Lung (tissue), 12 donors: ENCODE data around the gene HSPG2. TPM values are rescaled to one million over a fixed set of nuclear protein-coding genes. Genes with fewer than 3 reads are reported as not detected.

Experiments
- ATAC-seq: fragments of 200-7000 bp; cut with Tn5 transposase; one replicate; pipeline ENCODE4 v1.9.1; 2020; ENCODE audit warnings: moderate number of reproducible peaks; ENCODE audit not compliant: insufficient read depth, low FRiP score
- DNase-seq, 3 donors: peaks; one replicate each; pipeline ENCODE4 v3.0.0-alpha.2; 2013 to 2017
- H3K27ac ChIP-seq, 2 donors: one replicate each; pipeline ENCODE4 v1.5.1; 2013; ENCODE audit warnings: mild to moderate bottlenecking in 2 of 2, moderate library complexity in 2 of 2, control low read depth in 1 of 2, inconsistent platforms in 1 of 2, low read depth in 1 of 2, low read length in 1 of 2
- H3K27me3 ChIP-seq, 3 donors: one replicate each; pipeline ENCODE4 v1.5.1; 2013; ENCODE audit warnings: low read length in 2 of 3; ENCODE audit not compliant: control insufficient read depth in 3 of 3, insufficient read depth in 3 of 3
- H3K36me3 ChIP-seq, 4 donors: one replicate each; pipeline ENCODE4 v1.5.1; 2013; ENCODE audit warnings: low read length in 4 of 4, mild to moderate bottlenecking in 1 of 4, moderate library complexity in 1 of 4; ENCODE audit not compliant: control insufficient read depth in 4 of 4, insufficient read depth in 4 of 4
- H3K4me1 ChIP-seq, 5 donors: one replicate each; pipeline ENCODE4 v1.5.1; 2013; ENCODE audit warnings: low read length in 5 of 5, mild to moderate bottlenecking in 2 of 5, moderate library complexity in 1 of 5; ENCODE audit not compliant: control insufficient read depth in 5 of 5, insufficient read depth in 5 of 5
- H3K4me3 ChIP-seq: one replicate; pipeline ENCODE4 v1.5.1; 2013; ENCODE audit warnings: mild to moderate bottlenecking, control low read depth, moderate library complexity
- H3K9ac ChIP-seq, 2 donors: one replicate each; pipeline ENCODE4 v1.5.1; 2013; ENCODE audit warnings: low read length in 2 of 2, control low read depth in 1 of 2; ENCODE audit not compliant: insufficient read depth in 1 of 2
- H3K9me3 ChIP-seq, 4 donors: one replicate each; pipeline ENCODE4 v1.5.1; 2013; ENCODE audit warnings: low read length in 3 of 4, mild to moderate bottlenecking in 1 of 4, moderate library complexity in 1 of 4; ENCODE audit not compliant: control insufficient read depth in 4 of 4, insufficient read depth in 3 of 4
- CTCF ChIP-seq: IDR thresholded peaks from 2 replicates; pipeline ENCODE4 v1.5.1; 2012; ENCODE audit warnings: mild to moderate bottlenecking; ENCODE audit errors: control extremely low read depth, extremely low read depth
- WGBS, 2 donors: extraction: QIAGEN DNeasy Blood & Tissue Kit; methylation state at CpG; one replicate each; pipeline ENCODE4 v1.1.7; 2013; 5-methylcytosine and 5-hydroxymethylcytosine counted together
- polyA plus RNA-seq, 2 donors: library from polyadenylated mRNA; stranded (reverse); fragments of 200-250 nt; gene quantifications; one replicate each; pipeline ENCODE4 v1.2.1, GENCODE V29; 2013
- total RNA-seq, 2 donors: library from RNA; depleted of rRNA in 1 of 2; stranded (reverse); fragments of >200 nt in 1 of 2; gene quantifications; one replicate each; pipeline ENCODE4 v1.2.1, GENCODE V29; 2014 to 2021
- donor health status: control.
- donor health status: control.
- donor health status: Bipolar disorder and iron deficiency.
- donor health status: healthy.
- donor health status: DM: yes; HTN: yes; CAD: no.

Gene HSPG2
- total and polyA plus RNA-seq, 4 donors: 58.0 to 335 (median 140) TPM

GRCh38 chr1:21773585-21773984, 163.5 kb downstream of the HSPG2 start:
- Histone ChIP-seq H3K27me3 (no peaks in the 10 kb centered on the region), H3K27ac (peak overlapping the region in 1 of 2 donors; percentile 59), H3K9ac (no peak overlapping the region), H3K4me1 (peaks cover 0 to 5% (median 4%) of the 10 kb centered on the region in 5 donors), H3K36me3 (no peaks in the 10 kb centered on the region), H3K4me3 (no peak overlapping the region), H3K9me3 (no peaks in the 10 kb centered on the region)
- ATAC-seq (no peak), DNase-seq (no peak)
- no peak for TF ChIP-seq CTCF
- WGBS, 2 donors: 20 to 32% methylated on average over 3 of the region's 3 CpGs

Other genes starting within 250 kb of the HSPG2 start
- 100 to 1,000 TPM in 1 of 2 donors, 10 to 100 TPM in 1; 47.2 to 107 TPM for gene USP48, start 154.2 kb downstream of the HSPG2 start, total RNA-seq
- 10 to 100 TPM; 15.6 to 19.8 TPM for gene USP48, start 154.2 kb downstream of the HSPG2 start, polyA plus RNA-seq
- gene LDLRAD2, start 125.0 kb downstream of the HSPG2 start, total RNA-seq: under 1 TPM; 0.20 to 0.43 TPM
- gene LDLRAD2, start 125.0 kb downstream of the HSPG2 start, polyA plus RNA-seq: 1 to 10 TPM in 1 of 2 donors, under 1 TPM in 1; 0.65 to 2.8 TPM
- gene CELA3B, start 39.7 kb upstream of the HSPG2 start, total RNA-seq: 1 to 10 TPM in 1 of 2 donors, not detected in 1; 6.7 TPM
- under 1 TPM; 0.18 to 0.37 TPM for gene CELA3B, start 39.7 kb upstream of the HSPG2 start, polyA plus RNA-seq
- gene CELA3A, start 64.3 kb upstream of the HSPG2 start, total RNA-seq: 10 to 100 TPM in 1 of 2 donors, not detected in 1; 11.7 TPM
- gene CELA3A, start 64.3 kb upstream of the HSPG2 start, polyA plus RNA-seq: under 1 TPM; 0.26 to 0.92 TPM
- gene CDC42, start 115.4 kb upstream of the HSPG2 start, total RNA-seq: 100 to 1,000 TPM; 225 to 231 TPM
- gene CDC42, start 115.4 kb upstream of the HSPG2 start, polyA plus RNA-seq: 100 to 1,000 TPM; 137 to 213 TPM
- gene WNT4, start 205.8 kb upstream of the HSPG2 start, total RNA-seq: 1 to 10 TPM; 2.3 to 4.2 TPM
- 1 to 10 TPM in 1 of 2 donors, under 1 TPM in 1; 0.94 to 2.1 TPM for gene WNT4, start 205.8 kb upstream of the HSPG2 start, polyA plus RNA-seq